Measurements from ENCODE around the gene POLR2H.
A peak's percentile ranks its signal among the peaks of the same experiment; 100 is the strongest.

The POLR2H gene

GRCh38 chr3:184325715-184326369 is 35.7 kb upstream of the POLR2H start:
- in situ Hi-C loops (cut with HindIII; ENCODE audit: low sequenced_read_pairs) = no loop called here
- DNase-seq (ENCODE audit: low read depth, low spot score) = no peak
- no peak for TF ChIP-seq CTCF (IDR thresholded peaks at IDR 0.05; ENCODE audit: low read depth, low read length)
- H3K4me3 ChIP-seq (ENCODE audit: low read depth, low read length) = no peak overlapping the region

GRCh38 chr3:184327171-184327570 is 34.3 kb upstream of the POLR2H start:
- no peak overlapping the region for H3K4me3 ChIP-seq (ENCODE audit: low read depth, low read length)
- TF ChIP-seq CTCF (IDR thresholded peaks at IDR 0.05; ENCODE audit: low read depth, low read length) = no peak
- DNase-seq (ENCODE audit: low read depth, low spot score) = no peak
- in situ Hi-C loops (cut with HindIII; ENCODE audit: low sequenced_read_pairs) = no loop called here

GRCh38 chr3:184328516-184328915 is 33.0 kb upstream of the POLR2H start:
- no peak for DNase-seq (ENCODE audit: low read depth, low spot score)
- in situ Hi-C loops (cut with HindIII; ENCODE audit: low sequenced_read_pairs) = no loop called here
- no peak for TF ChIP-seq CTCF (IDR thresholded peaks at IDR 0.05; ENCODE audit: low read depth, low read length)
- no peak overlapping the region for H3K4me3 ChIP-seq (ENCODE audit: low read depth, low read length)

DNA sequence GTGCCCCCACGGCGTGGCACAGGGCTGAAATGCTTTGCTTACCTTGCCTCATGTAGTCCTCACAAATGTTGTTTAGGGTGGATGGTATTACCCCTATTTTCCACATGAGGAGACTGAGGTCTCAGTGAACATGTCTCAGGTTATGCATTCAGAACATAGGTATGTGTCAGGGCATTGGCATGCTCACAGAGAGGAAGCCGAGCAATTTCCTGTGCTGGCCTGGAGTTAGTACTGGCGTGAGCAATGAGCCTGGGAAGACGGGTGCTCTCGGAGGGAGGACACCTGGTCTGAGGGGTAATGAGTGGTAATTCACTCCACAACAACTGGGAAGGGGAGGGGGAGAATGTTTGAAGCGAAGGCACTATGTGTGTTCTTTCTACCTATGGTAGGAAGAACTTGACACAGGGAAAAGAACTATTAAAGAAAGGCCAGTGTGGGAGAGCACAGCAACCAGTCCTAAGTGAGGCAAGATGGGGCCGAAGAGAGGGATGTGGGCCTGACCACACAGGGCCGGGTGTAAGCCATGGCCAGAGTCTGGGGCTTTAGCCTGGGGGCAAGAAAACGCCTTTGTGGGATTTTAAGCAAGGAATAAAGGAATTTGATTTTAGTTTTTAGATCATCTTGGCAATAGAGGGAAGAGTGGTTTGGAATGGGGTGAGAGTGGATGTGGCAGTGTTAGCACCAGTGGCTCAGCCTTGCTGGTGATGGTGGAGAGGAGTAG is 29.0 kb upstream of the POLR2H start:
- H3K4me3 ChIP-seq (ENCODE audit: low read depth, low read length) = no peak overlapping the region
- no peak for TF ChIP-seq CTCF (IDR thresholded peaks at IDR 0.05; ENCODE audit: low read depth, low read length)
- peak; percentile 89 for DNase-seq (ENCODE audit: low read depth, low spot score)
- in situ Hi-C loops (cut with HindIII; ENCODE audit: low sequenced_read_pairs) = no loop called here

- TF ChIP-seq CTCF (IDR thresholded peaks at IDR 0.05; ENCODE audit: low read depth, low read length) = no peak
- no peak for DNase-seq (ENCODE audit: low read depth, low spot score)
- in situ Hi-C loops (cut with HindIII; ENCODE audit: low sequenced_read_pairs) = no loop called here
- H3K4me3 ChIP-seq (ENCODE audit: low read depth, low read length) = no peak overlapping the region
Observed at GRCh38 chr3:184333190-184333589, 28.3 kb upstream of the POLR2H start.

DNA sequence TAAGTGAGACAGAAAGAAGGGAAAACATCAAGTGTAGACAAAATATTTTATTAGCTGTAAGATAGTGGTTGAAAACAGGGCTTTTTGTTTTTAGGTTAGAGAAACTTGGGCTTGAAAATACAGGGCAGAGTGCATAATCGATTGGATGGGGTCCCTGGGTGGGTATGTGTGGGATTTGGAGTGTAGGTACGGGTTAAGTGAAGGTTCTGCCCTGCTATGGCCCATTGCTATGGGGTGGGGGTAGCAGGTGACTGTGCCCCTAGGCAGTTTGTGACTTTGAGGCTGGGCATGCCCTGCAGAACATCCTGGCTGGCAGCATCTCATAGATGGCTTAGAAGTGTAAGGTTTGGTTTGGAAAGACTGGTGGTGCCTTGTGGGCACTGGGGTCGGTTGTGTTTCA is 27.8 kb upstream of the POLR2H start:
- no peak for DNase-seq (ENCODE audit: low read depth, low spot score)
- H3K4me3 ChIP-seq (ENCODE audit: low read depth, low read length) = no peak overlapping the region
- in situ Hi-C loops (cut with HindIII; ENCODE audit: low sequenced_read_pairs) = no loop called here
- TF ChIP-seq CTCF (IDR thresholded peaks at IDR 0.05; ENCODE audit: low read depth, low read length) = no peak
